ENCODE results near the gene OBSL1. TPM values are rescaled to one million over a fixed set of nuclear protein-coding genes. Genes with fewer than 3 reads are reported as not detected.

The OBSL1 gene
- total and polyA plus RNA-seq, 2 donors (not counting 1 experiment from before 2014, with no cell fraction given), result not detected

GRCh38 chr2:219619235-219619634 is 47.9 kb upstream of the OBSL1 start:
- no peak for ATAC-seq (ENCODE audit: low read depth)
- no peak overlapping the region for H3K27ac ChIP-seq (ENCODE audit: low read length in 2 of 2)
- peaks cover 0 to 5% (median 0%) of the 10 kb centered on the region in 4 experiments for H3K27me3 ChIP-seq (replicated peaks in 1 of 4; ENCODE audit: control extremely low read depth in 1 of 4, control insufficient read depth in 3 of 4, insufficient read depth in 4 of 4, low read length in 3 of 4)
- H3K4me3 Mint-ChIP-seq, result no peak overlapping the region
- no peak overlapping the region for H2AFZ ChIP-seq (ENCODE audit: insufficient read depth, low read depth, low read length, poor library complexity, severe bottlenecking)
- no peak overlapping the region for H3K9ac ChIP-seq (ENCODE audit: low read length)
- H3K4me1 Mint-ChIP-seq, result peaks cover 2% of the 10 kb centered on the region
- no peaks in the 10 kb centered on the region for H3K4me1 ChIP-seq (ENCODE audit: control insufficient read depth in 2 of 2, insufficient read depth in 2 of 2, low read length in 2 of 2)
- H3K79me2 ChIP-seq (ENCODE audit: control insufficient read depth, insufficient read depth, low read length), result no peaks in the 10 kb centered on the region
- H3K36me3 ChIP-seq (replicated peaks in 1 of 2; ENCODE audit: control extremely low read depth in 1 of 2, control insufficient read depth in 1 of 2, extremely low read depth in 1 of 2, insufficient read depth in 2 of 2, low read length in 1 of 2), result peaks cover 0 to 13% of the 10 kb centered on the region in 2 experiments
- H3K27ac Mint-ChIP-seq, result no peak overlapping the region
- no peak for DNase-seq
- H3K9me3 Mint-ChIP-seq (ENCODE audit: insufficient read depth), result no peaks in the 10 kb centered on the region
- H3K9me3 ChIP-seq (ENCODE audit: control extremely low read depth in 1 of 3, control insufficient read depth in 2 of 3, insufficient read depth in 1 of 3, low read length in 2 of 3), result no peaks in the 10 kb centered on the region
- H4K20me1 ChIP-seq (ENCODE audit: control insufficient read depth, insufficient read depth, low read length, poor library complexity, severe bottlenecking), result no peaks in the 10 kb centered on the region
- ChIA-PET CTCF (no interaction called here), POLR2A (no interaction called here)
- H3K4me2 ChIP-seq (replicated peaks; ENCODE audit: low read depth, low read length, poor library complexity, severe bottlenecking), result no peak overlapping the region
- TF ChIP-seq, protein P1, sequence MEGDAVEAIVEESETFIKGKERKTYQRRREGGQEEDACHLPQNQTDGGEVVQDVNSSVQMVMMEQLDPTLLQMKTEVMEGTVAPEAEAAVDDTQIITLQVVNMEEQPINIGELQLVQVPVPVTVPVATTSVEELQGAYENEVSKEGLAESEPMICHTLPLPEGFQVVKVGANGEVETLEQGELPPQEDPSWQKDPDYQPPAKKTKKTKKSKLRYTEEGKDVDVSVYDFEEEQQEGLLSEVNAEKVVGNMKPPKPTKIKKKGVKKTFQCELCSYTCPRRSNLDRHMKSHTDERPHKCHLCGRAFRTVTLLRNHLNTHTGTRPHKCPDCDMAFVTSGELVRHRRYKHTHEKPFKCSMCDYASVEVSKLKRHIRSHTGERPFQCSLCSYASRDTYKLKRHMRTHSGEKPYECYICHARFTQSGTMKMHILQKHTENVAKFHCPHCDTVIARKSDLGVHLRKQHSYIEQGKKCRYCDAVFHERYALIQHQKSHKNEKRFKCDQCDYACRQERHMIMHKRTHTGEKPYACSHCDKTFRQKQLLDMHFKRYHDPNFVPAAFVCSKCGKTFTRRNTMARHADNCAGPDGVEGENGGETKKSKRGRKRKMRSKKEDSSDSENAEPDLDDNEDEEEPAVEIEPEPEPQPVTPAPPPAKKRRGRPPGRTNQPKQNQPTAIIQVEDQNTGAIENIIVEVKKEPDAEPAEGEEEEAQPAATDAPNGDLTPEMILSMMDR (IDR thresholded peaks at IDR 0.05), result no peak
- no peak for TF ChIP-seq EZH2 (IDR thresholded peaks at IDR 0.05; ENCODE audit: borderline replicate concordance, insufficient read depth, low read depth, low read length, poor library complexity, severe bottlenecking)
- H3K27me3 Mint-ChIP-seq, result peaks cover 16% of the 10 kb centered on the region
- WGBS (ENCODE audit: insufficient coverage), result 88% methylated on average over 2 of the region's 4 CpGs
- intact Hi-C loops (cut with micrococcal nuclease), result no loop called here
- H3K4me3 ChIP-seq (ENCODE audit: control extremely low read depth in 1 of 5, extremely low read depth in 1 of 5, insufficient read depth in 1 of 5, low read depth in 2 of 5, low read length in 4 of 5), result no peak overlapping the region

GRCh38 chr2:219618733-219619122 is 47.4 kb upstream of the OBSL1 start:
- H3K9me3 Mint-ChIP-seq (ENCODE audit: insufficient read depth), result no peaks in the 10 kb centered on the region
- ChIA-PET CTCF (no interaction called here), POLR2A (no interaction called here)
- H4K20me1 ChIP-seq (ENCODE audit: control insufficient read depth, insufficient read depth, low read length, poor library complexity, severe bottlenecking), result no peaks in the 10 kb centered on the region
- peaks cover 11% of the 10 kb centered on the region for H3K27me3 Mint-ChIP-seq
- DNase-seq, result no peak
- H3K4me3 Mint-ChIP-seq, result no peak overlapping the region
- no peaks in the 10 kb centered on the region for H3K4me1 ChIP-seq (ENCODE audit: control insufficient read depth in 2 of 2, insufficient read depth in 2 of 2, low read length in 2 of 2)
- no peak overlapping the region for H3K9ac ChIP-seq (ENCODE audit: low read length)
- no peak overlapping the region for H3K4me2 ChIP-seq (replicated peaks; ENCODE audit: low read depth, low read length, poor library complexity, severe bottlenecking)
- H3K79me2 ChIP-seq (ENCODE audit: control insufficient read depth, insufficient read depth, low read length), result no peaks in the 10 kb centered on the region
- H3K27ac ChIP-seq (ENCODE audit: low read length in 2 of 2), result no peak overlapping the region
- no peak overlapping the region for H2AFZ ChIP-seq (ENCODE audit: insufficient read depth, low read depth, low read length, poor library complexity, severe bottlenecking)
- peaks cover 0 to 13% of the 10 kb centered on the region in 2 experiments for H3K36me3 ChIP-seq (replicated peaks in 1 of 2; ENCODE audit: control extremely low read depth in 1 of 2, control insufficient read depth in 1 of 2, extremely low read depth in 1 of 2, insufficient read depth in 2 of 2, low read length in 1 of 2)
- peaks cover 0 to 3% (median 0%) of the 10 kb centered on the region in 4 experiments for H3K27me3 ChIP-seq (replicated peaks in 1 of 4; ENCODE audit: control extremely low read depth in 1 of 4, control insufficient read depth in 3 of 4, insufficient read depth in 4 of 4, low read length in 3 of 4)
- ATAC-seq (ENCODE audit: low read depth), result no peak
- 100% methylated on average over 2 of the region's 3 CpGs for WGBS (ENCODE audit: insufficient coverage)
- TF ChIP-seq EZH2 (IDR thresholded peaks at IDR 0.05; ENCODE audit: borderline replicate concordance, insufficient read depth, low read depth, low read length, poor library complexity, severe bottlenecking), result no peak
- TF ChIP-seq, protein P1 (IDR thresholded peaks at IDR 0.05), result no peak
- H3K27ac Mint-ChIP-seq, result no peak overlapping the region
- H3K9me3 ChIP-seq (ENCODE audit: control extremely low read depth in 1 of 3, control insufficient read depth in 2 of 3, insufficient read depth in 1 of 3, low read length in 2 of 3), result no peaks in the 10 kb centered on the region
- H3K4me1 Mint-ChIP-seq, result peaks cover 2% of the 10 kb centered on the region
- intact Hi-C loops (cut with micrococcal nuclease), result no loop called here
- H3K4me3 ChIP-seq (ENCODE audit: control extremely low read depth in 1 of 5, extremely low read depth in 1 of 5, insufficient read depth in 1 of 5, low read depth in 2 of 5, low read length in 4 of 5), result no peak overlapping the region
